ENCODE results near the gene FAM131A. TPM values are rescaled to one million over a fixed set of nuclear protein-coding genes. Genes with fewer than 3 reads are reported as not detected.

Gene FAM131A
- total and polyA plus RNA-seq, 12 donors, result 21.6 to 36.5 (median 26.7) TPM

GRCh38 chr3:184291044-184291737, 46.2 kb upstream of the FAM131A start:
- WGBS, 2 donors, result 88 to 89% methylated on average over 22 of the region's 22 CpGs
- Histone ChIP-seq H3K36me3 (no peaks in the 10 kb centered on the region), H3K4me1 (no peaks in the 10 kb centered on the region), H3K4me3 (no peak overlapping the region), H3K9me3 (no peaks in the 10 kb centered on the region), H3K27me3 (peaks cover 0 to 23% (median 6%) of the 10 kb centered on the region in 7 donors), H3K27ac (no peak overlapping the region)
- no peak for TF ChIP-seq CTCF (IDR thresholded peaks at IDR 0.05)
- DNase-seq, result no peak
- intact Hi-C loops (cut with DNase I), result loop anchor here in 1 of 10 donors (10.0 kb wide), 1 partner anchor 396 kb away; no protein-coding TSS in a partner anchor
- ATAC-seq, result peak in 1 of 8 donors; percentile 23

GRCh38 chr3:184291738-184292445, 45.5 kb upstream of the FAM131A start:
- intact Hi-C loops (cut with DNase I), result loop anchor here in 1 of 10 donors (10.0 kb wide), 1 partner anchor 397 kb away; no protein-coding TSS in a partner anchor
- no peaks in the 10 kb centered on the region for H3K36me3 ChIP-seq
- ATAC-seq (peak in 2 of 8 donors; percentile 6 to 14), DNase-seq (no peak)
- no peak overlapping the region for H3K4me3 ChIP-seq
- TF ChIP-seq CTCF (IDR thresholded peaks at IDR 0.05), result no peak
- H3K9me3 ChIP-seq, result no peaks in the 10 kb centered on the region
- H3K27me3 ChIP-seq, result peaks cover 0 to 23% (median 6%) of the 10 kb centered on the region in 7 donors
- no peak overlapping the region for H3K27ac ChIP-seq
- 89% methylated on average over 21 of the region's 21 CpGs for WGBS, 2 donors
- H3K4me1 ChIP-seq, result no peaks in the 10 kb centered on the region

GRCh38 chr3:184295771-184296170, 41.6 kb upstream of the FAM131A start:
- peaks cover 0 to 8% (median 4%) of the 10 kb centered on the region in 9 donors for H3K36me3 ChIP-seq
- intact Hi-C loops (cut with DNase I), result loop anchor here in 4 of 10 donors (5.0 to 10.0 kb wide), 5 partner anchors 48 to 401 kb away; partner anchors contain the start of genes ABCF3 (in 1 of the 4), ALG3 (in 1 of the 4) and EEF1AKMT4 (in 1 of the 4)
- no peak overlapping the region for H3K27ac ChIP-seq
- peaks cover 0 to 4% (median 0%) of the 10 kb centered on the region in 7 donors for H3K27me3 ChIP-seq
- ATAC-seq, result no peak
- no peak for DNase-seq
- 64 to 67% methylated on average over 3 of the region's 3 CpGs for WGBS, 2 donors
- H3K9me3 ChIP-seq, result no peaks in the 10 kb centered on the region
- no peak overlapping the region for H3K4me3 ChIP-seq
- peaks cover 5 to 21% (median 14%) of the 10 kb centered on the region in 9 donors for H3K4me1 ChIP-seq
- no peak for TF ChIP-seq CTCF (IDR thresholded peaks at IDR 0.05)

- TF ChIP-seq CTCF (IDR thresholded peaks at IDR 0.05), result no peak
- DNase-seq (no peak), ATAC-seq (no peak)
- Histone ChIP-seq H3K27ac (no peak overlapping the region), H3K27me3 (peaks cover 0 to 4% (median 0%) of the 10 kb centered on the region in 7 donors), H3K36me3 (peaks cover 0 to 16% (median 13%) of the 10 kb centered on the region in 9 donors), H3K9me3 (no peaks in the 10 kb centered on the region), H3K4me3 (no peak overlapping the region), H3K4me1 (peaks cover 5 to 24% (median 16%) of the 10 kb centered on the region in 9 donors)
- WGBS, 2 donors, result 79 to 81% methylated on average over 7 of the region's 7 CpGs
- intact Hi-C loops (cut with DNase I), result loop anchor here in 4 of 10 donors (5.0 to 10.0 kb wide), 5 partner anchors 49 to 402 kb away; partner anchors contain the start of genes ABCF3 (in 1 of the 4), ALG3 (in 1 of the 4) and EEF1AKMT4 (in 1 of the 4)
These were observed 40.8 kb upstream of the FAM131A start for GRCh38 chr3:184296616-184297015.
